ENCODE data around the gene ERGIC3.

GRCh38 chr20:35539756-35540212 lies 2.1 kb upstream of the ERGIC3 start:
- TF ChIP-seq CTCF (IDR thresholded peaks at IDR 0.05), result no peak
- TF ChIP-seq EP300 (IDR thresholded peaks at IDR 0.05), result no peak
- no peak for TF ChIP-seq POLR2A (IDR thresholded peaks at IDR 0.05; ENCODE audit: low read depth)
- no peak for TF ChIP-seq POLR2AphosphoS5 (IDR thresholded peaks at IDR 0.05)
